ENCODE measurements around the gene THSD1. TPM values are rescaled to one million over a fixed set of nuclear protein-coding genes. Genes with fewer than 3 reads are reported as not detected.
"Not testable (repeated sequence)": the region's sequence is repeated elsewhere in the genome, so short reads cannot be mapped to it uniquely, and the experiment has no call there.

Gene THSD1
- total and polyA plus RNA-seq, 4 donors: 0.74 to 2.8 (median 1.4) TPM

GRCh38 chr13:52374389-52374788, 31.6 kb downstream of the THSD1 start:
- TF ChIP-seq ATF3 (IDR thresholded peaks at IDR 0.05): no peak
- peak; percentile 77 for TF ChIP-seq SP1 (IDR thresholded peaks at IDR 0.05)
- peak; percentile 43 for TF ChIP-seq MAX (IDR thresholded peaks at IDR 0.05)
- no peak for TF ChIP-seq GABPA (IDR thresholded peaks at IDR 0.05 in 1 of 2, conservative IDR thresholded peaks at IDR 0.05 in 1 of 2)
- TF ChIP-seq TAF1 (conservative IDR thresholded peaks at IDR 0.05): no peak
- TF ChIP-seq FOXA1 (IDR thresholded peaks at IDR 0.05): peak; percentile 54
- no peak for TF ChIP-seq HNF4G (IDR thresholded peaks at IDR 0.05)
- peak; percentile 75 to 84 for TF ChIP-seq HNF4A (conservative IDR thresholded peaks at IDR 0.05)
- TF ChIP-seq EGR1 (IDR thresholded peaks at IDR 0.05; ENCODE audit: low read depth in 2 of 2): peak in 1 of 2 donors; percentile 48
- TF ChIP-seq RXRA (IDR thresholded peaks at IDR 0.05): peak; percentile 58 to 78
- peak; percentile 17 for TF ChIP-seq ZBTB33 (IDR thresholded peaks at IDR 0.05)
- peak; percentile 81 for TF ChIP-seq FOXA2 (IDR thresholded peaks at IDR 0.05)
- no peak for TF ChIP-seq YY1 (IDR thresholded peaks at IDR 0.05)
- no peak for TF ChIP-seq CTCF (IDR thresholded peaks at IDR 0.05; ENCODE audit: low read depth, low read length, missing input control)
- TF ChIP-seq JUND (IDR thresholded peaks at IDR 0.05): peak in 1 of 2 donors; percentile 48
- TF ChIP-seq REST (IDR thresholded peaks at IDR 0.05): no peak
- TF ChIP-seq NR2F2 (IDR thresholded peaks at IDR 0.05): no peak
- TF ChIP-seq RAD21 (IDR thresholded peaks at IDR 0.05): peak; percentile 34 to 42
- Histone ChIP-seq H3K9ac (ENCODE audit: low read depth in 1 of 2, low read length in 2 of 2) (no peak overlapping the region), H3K4me3 (ENCODE audit: low read depth in 1 of 3, low read length in 3 of 3) (no peak overlapping the region), H3K4me1 (ENCODE audit: control insufficient read depth in 4 of 4, insufficient read depth in 4 of 4, low read length in 3 of 4) (peaks cover 6 to 16% (median 10%) of the 10 kb centered on the region in 4 donors), H3K36me3 (ENCODE audit: control insufficient read depth in 4 of 4, insufficient read depth in 3 of 4, low read depth in 1 of 4, low read length in 3 of 4) (peaks cover 0 to 1% (median 0%) of the 10 kb centered on the region in 4 donors), H3K27ac (ENCODE audit: low read depth in 1 of 2, low read length in 2 of 2) (peak overlapping the region; percentile 65 to 69), H3K27me3 (ENCODE audit: control insufficient read depth in 4 of 4, insufficient read depth in 4 of 4, low read length in 3 of 4) (no peaks in the 10 kb centered on the region), H3K9me3 (ENCODE audit: control insufficient read depth in 4 of 4, low read length in 3 of 4) (no peaks in the 10 kb centered on the region)
- DNase-seq (ENCODE audit: low spot score): no peak
- 45% methylated on average over 4 of the region's 4 CpGs for WGBS

GRCh38 chr13:52373277-52373676, 32.7 kb downstream of the THSD1 start:
- not testable (repeated sequence) for H3K27me3 ChIP-seq (ENCODE audit: control insufficient read depth in 4 of 4, insufficient read depth in 4 of 4, low read length in 3 of 4); H3K27ac ChIP-seq (ENCODE audit: low read depth in 1 of 2, low read length in 2 of 2); H3K9me3 ChIP-seq (ENCODE audit: control insufficient read depth in 4 of 4, low read length in 3 of 4); H3K36me3 ChIP-seq (ENCODE audit: control insufficient read depth in 4 of 4, insufficient read depth in 3 of 4, low read depth in 1 of 4, low read length in 3 of 4); H3K4me3 ChIP-seq (ENCODE audit: low read depth in 1 of 3, low read length in 3 of 3); DNase-seq (ENCODE audit: low spot score); H3K9ac ChIP-seq (ENCODE audit: low read depth in 1 of 2, low read length in 2 of 2)
- peaks cover 6 to 16% (median 10%) of the 10 kb centered on the region in 4 donors for H3K4me1 ChIP-seq (ENCODE audit: control insufficient read depth in 4 of 4, insufficient read depth in 4 of 4, low read length in 3 of 4)
- 100% methylated on average over 1 of the region's 1 CpG for whole genome bisulfite sequencing

Measured in liver (tissue), 9 donors.